Measurements from ENCODE around the gene CES5A. TPM values are rescaled to one million over a fixed set of nuclear protein-coding genes. Genes with fewer than 3 reads are reported as not detected.

Gene CES5A
- polyA plus RNA-seq, 3 donors, result not detected

GRCh38 chr16:55907661-55908060 is 32.5 kb upstream of the CES5A start:
- H3K4me1 Mint-ChIP-seq, result no peaks in the 10 kb centered on the region
- H3K9ac ChIP-seq (ENCODE audit: insufficient read depth, low read length, poor library complexity, severe bottlenecking), result no peak overlapping the region
- H3K4me3 ChIP-seq (replicated peaks in 1 of 3; ENCODE audit: low read depth in 2 of 3, low read length in 3 of 3), result no peak overlapping the region
- peaks cover 9 to 36% (median 18%) of the 10 kb centered on the region in 7 donors for H3K9me3 Mint-ChIP-seq
- no peak for DNase-seq
- H3K36me3 ChIP-seq (replicated peaks in 1 of 2; ENCODE audit: control insufficient read depth in 1 of 2, insufficient read depth in 2 of 2, low read length in 2 of 2), result no peaks in the 10 kb centered on the region
- H3K36me3 Mint-ChIP-seq, result no peaks in the 10 kb centered on the region
- H3K27me3 Mint-ChIP-seq (ENCODE audit: low read depth in 3 of 3), result peaks cover 0 to 10% (median 4%) of the 10 kb centered on the region in 3 donors
- WGBS (ENCODE audit: insufficient coverage), result no CpG with 5 or more reads among the region's 3 CpGs
- H3K4me2 ChIP-seq (replicated peaks; ENCODE audit: extremely low read depth, low read length, poor library complexity, severe bottlenecking), result no peak overlapping the region
- H3K4me1 ChIP-seq (ENCODE audit: control insufficient read depth in 1 of 2, insufficient read depth in 2 of 2, low read length in 2 of 2), result no peaks in the 10 kb centered on the region
- H3K4me3 Mint-ChIP-seq, result no peak overlapping the region
- H3K79me2 ChIP-seq (ENCODE audit: insufficient read depth, low read length), result no peaks in the 10 kb centered on the region
- TF ChIP-seq CTCF (IDR thresholded peaks at IDR 0.05), result no peak
- H3K27ac ChIP-seq (ENCODE audit: low read depth in 1 of 2, low read length in 2 of 2), result no peak overlapping the region
- H3K9me3 ChIP-seq (replicated peaks in 1 of 2; ENCODE audit: control insufficient read depth in 1 of 2, insufficient read depth in 1 of 2, low read length in 2 of 2), result peaks cover 2 to 9% of the 10 kb centered on the region in 2 donors
- H3K27ac Mint-ChIP-seq, result no peak overlapping the region
- no peaks in the 10 kb centered on the region for H4K20me1 ChIP-seq (ENCODE audit: insufficient read depth, low read length)
- H2AFZ ChIP-seq (ENCODE audit: insufficient read depth, low read depth, low read length, poor library complexity, severe bottlenecking), result no peak overlapping the region
- H3K27me3 ChIP-seq (ENCODE audit: control insufficient read depth in 2 of 2, insufficient read depth in 2 of 2, low read length in 2 of 2), result no peaks in the 10 kb centered on the region
- intact Hi-C loops (cut with micrococcal nuclease), result no loop called here

- peaks cover 2 to 9% of the 10 kb centered on the region in 2 donors for H3K9me3 ChIP-seq (replicated peaks in 1 of 2; ENCODE audit: control insufficient read depth in 1 of 2, insufficient read depth in 1 of 2, low read length in 2 of 2)
- WGBS (ENCODE audit: insufficient coverage), result 82% methylated on average over 4 of the region's 6 CpGs
- H3K4me1 ChIP-seq (ENCODE audit: control insufficient read depth in 1 of 2, insufficient read depth in 2 of 2, low read length in 2 of 2), result no peaks in the 10 kb centered on the region
- H3K27ac ChIP-seq (ENCODE audit: low read depth in 1 of 2, low read length in 2 of 2), result no peak overlapping the region
- H3K27me3 Mint-ChIP-seq (ENCODE audit: low read depth in 3 of 3), result peaks cover 2 to 5% (median 5%) of the 10 kb centered on the region in 3 donors
- H3K4me3 ChIP-seq (replicated peaks in 1 of 3; ENCODE audit: low read depth in 2 of 3, low read length in 3 of 3), result no peak overlapping the region
- no peaks in the 10 kb centered on the region for H3K36me3 Mint-ChIP-seq
- no peak for DNase-seq
- no peak overlapping the region for H3K4me3 Mint-ChIP-seq
- no peaks in the 10 kb centered on the region for H3K27me3 ChIP-seq (ENCODE audit: control insufficient read depth in 2 of 2, insufficient read depth in 2 of 2, low read length in 2 of 2)
- H3K4me2 ChIP-seq (replicated peaks; ENCODE audit: extremely low read depth, low read length, poor library complexity, severe bottlenecking), result no peak overlapping the region
- no peaks in the 10 kb centered on the region for H3K36me3 ChIP-seq (replicated peaks in 1 of 2; ENCODE audit: control insufficient read depth in 1 of 2, insufficient read depth in 2 of 2, low read length in 2 of 2)
- no peaks in the 10 kb centered on the region for H3K4me1 Mint-ChIP-seq
- no peaks in the 10 kb centered on the region for H4K20me1 ChIP-seq (ENCODE audit: insufficient read depth, low read length)
- H3K27ac Mint-ChIP-seq, result no peak overlapping the region
- no peak for TF ChIP-seq CTCF (IDR thresholded peaks at IDR 0.05)
- peaks cover 10 to 35% (median 20%) of the 10 kb centered on the region in 7 donors for H3K9me3 Mint-ChIP-seq
- no peak overlapping the region for H3K9ac ChIP-seq (ENCODE audit: insufficient read depth, low read length, poor library complexity, severe bottlenecking)
- intact Hi-C loops (cut with micrococcal nuclease), result no loop called here
- H3K79me2 ChIP-seq (ENCODE audit: insufficient read depth, low read length), result no peaks in the 10 kb centered on the region
- H2AFZ ChIP-seq (ENCODE audit: insufficient read depth, low read depth, low read length, poor library complexity, severe bottlenecking), result no peak overlapping the region
Observed at GRCh38 chr16:55906123-55906522, 30.9 kb upstream of the CES5A start.
